Measurements from ENCODE around the gene GRID2.
"Not testable (repeated sequence)": the region's sequence is repeated elsewhere in the genome, so short reads cannot be mapped to it uniquely, and the experiment has no call there.

The GRID2 gene

GRCh38 chr4:92447255-92447905, 143.6 kb downstream of the GRID2 start:
- Mint-ChIP-seq H3K27me3 (no peaks in the 10 kb centered on the region), H3K27ac (no peak overlapping the region), H3K9me3 (peaks cover 11 to 20% of the 10 kb centered on the region in 2 donors), H3K4me3 (no peak overlapping the region), H3K4me1 (no peaks in the 10 kb centered on the region)
- DNase-seq (no peak), ATAC-seq (no peak)

GRCh38 chr4:92448176-92448575, 144.4 kb downstream of the GRID2 start:
- not testable (repeated sequence) for H3K27ac Mint-ChIP-seq, H3K4me1 Mint-ChIP-seq, H3K4me3 Mint-ChIP-seq, DNase-seq, H3K27me3 Mint-ChIP-seq, ATAC-seq
- H3K9me3 Mint-ChIP-seq, result peaks cover 11 to 12% of the 10 kb centered on the region in 2 donors

GRCh38 chr4:92450694-92451093, 146.9 kb downstream of the GRID2 start:
- DNase-seq (no peak), ATAC-seq (no peak)
- H3K9me3 Mint-ChIP-seq, result peaks cover 0 to 6% of the 10 kb centered on the region in 2 donors
- H3K4me1 Mint-ChIP-seq, result no peaks in the 10 kb centered on the region
- H3K27me3 Mint-ChIP-seq, result no peaks in the 10 kb centered on the region
- H3K4me3 Mint-ChIP-seq, result no peak overlapping the region
- H3K27ac Mint-ChIP-seq, result no peak overlapping the region

DNA sequence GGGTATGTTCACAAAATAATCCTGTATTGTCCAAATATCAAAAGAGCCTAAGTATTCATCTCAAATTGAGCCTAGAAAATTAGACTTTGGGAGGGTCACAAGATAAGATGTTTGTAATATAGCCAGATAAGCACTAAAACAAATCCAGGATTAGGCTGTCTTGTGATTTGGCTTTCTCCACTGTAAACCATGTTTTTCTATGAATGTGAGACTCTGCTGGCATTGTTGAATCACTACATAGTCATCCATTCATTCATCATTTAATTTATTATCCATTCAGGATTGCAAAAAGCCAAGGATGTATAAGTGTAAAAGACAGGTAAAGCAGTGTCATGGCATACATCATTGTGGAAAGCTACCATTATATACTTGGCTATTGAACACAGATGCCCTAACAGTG, 148.0 kb downstream of the GRID2 start:
- no peak for DNase-seq
- H3K9me3 Mint-ChIP-seq, result peaks cover 0 to 6% of the 10 kb centered on the region in 2 donors
- H3K4me3 Mint-ChIP-seq, result no peak overlapping the region
- H3K27me3 Mint-ChIP-seq, result no peaks in the 10 kb centered on the region
- H3K4me1 Mint-ChIP-seq, result no peaks in the 10 kb centered on the region
- ATAC-seq, result no peak
- H3K27ac Mint-ChIP-seq, result no peak overlapping the region

DNA sequence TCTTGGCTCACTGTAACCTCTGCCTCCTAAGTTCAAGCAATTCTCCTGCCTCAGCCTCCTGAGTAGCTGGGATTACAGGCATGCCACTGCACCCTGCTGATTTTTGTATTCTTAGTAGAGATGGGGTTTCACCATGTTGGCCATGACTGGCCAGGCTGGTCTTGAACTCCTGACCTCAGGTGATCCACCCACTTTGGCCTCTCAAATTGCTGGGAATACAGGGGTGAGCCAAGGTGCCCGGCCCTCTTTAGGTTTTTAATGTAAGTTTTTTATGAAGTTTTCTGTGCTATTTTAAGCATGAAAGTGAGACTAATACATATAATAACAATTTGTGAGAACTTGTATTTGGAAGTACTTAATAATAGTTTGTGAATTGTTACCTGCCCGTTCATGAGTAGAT, 148.6 kb downstream of the GRID2 start:
- not testable (repeated sequence) for H3K4me1 Mint-ChIP-seq, H3K9me3 Mint-ChIP-seq, H3K27ac Mint-ChIP-seq, H3K27me3 Mint-ChIP-seq, ATAC-seq, DNase-seq, H3K4me3 Mint-ChIP-seq

GRCh38 chr4:92455329-92455839, 151.6 kb downstream of the GRID2 start:
- no peak overlapping the region for H3K27ac Mint-ChIP-seq
- H3K9me3 Mint-ChIP-seq, result peaks cover 0 to 6% of the 10 kb centered on the region in 2 donors
- no peaks in the 10 kb centered on the region for H3K4me1 Mint-ChIP-seq
- ATAC-seq (no peak), DNase-seq (no peak)
- no peaks in the 10 kb centered on the region for H3K27me3 Mint-ChIP-seq
- no peak overlapping the region for H3K4me3 Mint-ChIP-seq

GRCh38 chr4:92455951-92456350, 152.2 kb downstream of the GRID2 start:
- no peaks in the 10 kb centered on the region for H3K4me1 Mint-ChIP-seq
- no peak for DNase-seq
- H3K27me3 Mint-ChIP-seq, result no peaks in the 10 kb centered on the region
- ATAC-seq, result no peak
- no peak overlapping the region for H3K27ac Mint-ChIP-seq
- H3K4me3 Mint-ChIP-seq, result no peak overlapping the region
- H3K9me3 Mint-ChIP-seq, result peaks cover 0 to 6% of the 10 kb centered on the region in 2 donors

- no peaks in the 10 kb centered on the region for H3K9me3 Mint-ChIP-seq
- H3K27me3 Mint-ChIP-seq, result no peaks in the 10 kb centered on the region
- H3K4me1 Mint-ChIP-seq, result no peaks in the 10 kb centered on the region
- ATAC-seq (no peak), DNase-seq (no peak)
- H3K4me3 Mint-ChIP-seq, result no peak overlapping the region
- no peak overlapping the region for H3K27ac Mint-ChIP-seq
These were observed 158.0 kb downstream of the GRID2 start for GRCh38 chr4:92461732-92462131.

- H3K4me1 Mint-ChIP-seq, result no peaks in the 10 kb centered on the region
These were observed 173.5 kb downstream of the GRID2 start for GRCh38 chr4:92477298-92477697.

DNA sequence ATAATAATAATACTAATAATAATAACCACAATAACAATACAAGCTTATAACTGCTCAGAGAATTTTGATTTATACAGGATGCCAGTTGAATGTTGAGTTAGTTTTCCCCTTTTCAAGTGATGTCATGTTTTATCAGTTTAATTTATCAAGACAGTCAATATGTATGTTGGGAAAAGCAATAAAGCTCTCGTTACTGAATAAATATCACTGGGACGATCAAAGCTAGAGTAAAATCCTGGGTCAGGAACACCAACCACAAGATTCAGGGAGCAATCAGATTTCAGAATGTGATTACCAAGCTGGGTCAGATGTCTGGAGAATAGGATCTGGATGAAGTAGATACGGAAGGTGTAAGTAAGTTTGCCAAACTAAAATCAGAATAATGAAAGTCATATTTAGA, 179.6 kb downstream of the GRID2 start:
- H3K27ac Mint-ChIP-seq, result no peak overlapping the region
- no peaks in the 10 kb centered on the region for H3K4me1 Mint-ChIP-seq
- DNase-seq (no peak), ATAC-seq (no peak)
- H3K27me3 Mint-ChIP-seq, result no peaks in the 10 kb centered on the region
- H3K9me3 Mint-ChIP-seq, result peaks cover 0 to 10% of the 10 kb centered on the region in 2 donors
- no peak overlapping the region for H3K4me3 Mint-ChIP-seq

More at GRCh38 chr4:92477298-92477697, 173.5 kb downstream of the GRID2 start:
- ATAC-seq, result no peak
- Mint-ChIP-seq H3K4me3 (no peak overlapping the region), H3K27me3 (no peaks in the 10 kb centered on the region), H3K27ac (no peak overlapping the region), H3K9me3 (no peaks in the 10 kb centered on the region)
- DNase-seq, result no peak

GRCh38 chr4:92488496-92488895, 184.7 kb downstream of the GRID2 start:
- H3K9me3 Mint-ChIP-seq, result peaks cover 0 to 13% of the 10 kb centered on the region in 2 donors
- peak overlapping the region in 1 of 2 donors; percentile 33 for H3K27ac Mint-ChIP-seq
- no peaks in the 10 kb centered on the region for H3K4me1 Mint-ChIP-seq
- no peaks in the 10 kb centered on the region for H3K27me3 Mint-ChIP-seq
- DNase-seq (no peak), ATAC-seq (no peak)
- H3K4me3 Mint-ChIP-seq, result no peak overlapping the region

DNA sequence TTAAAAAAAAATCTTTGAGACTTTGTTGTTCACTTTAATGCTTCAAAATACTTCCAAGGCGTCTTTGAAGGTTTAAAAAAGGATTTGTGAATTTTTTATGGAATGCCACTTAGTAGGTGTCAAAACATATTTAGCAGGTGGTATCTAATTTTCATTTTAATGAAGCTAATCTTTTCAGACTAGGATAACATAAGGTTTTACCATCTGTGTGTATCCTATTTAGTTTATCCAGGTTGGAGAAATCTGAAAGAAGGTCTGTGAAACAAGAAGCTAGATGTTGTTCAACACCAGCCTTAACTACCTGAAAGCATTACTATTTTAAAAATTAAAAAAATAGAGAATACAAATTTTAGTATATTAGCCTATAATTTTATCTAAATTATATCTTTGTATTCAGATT, 193.4 kb downstream of the GRID2 start:
- no peak overlapping the region for H3K27ac Mint-ChIP-seq

GRCh38 chr4:92501456-92501855, 197.7 kb downstream of the GRID2 start:
- Mint-ChIP-seq H3K27me3 (no peaks in the 10 kb centered on the region), H3K4me1 (no peaks in the 10 kb centered on the region), H3K4me3 (no peak overlapping the region), H3K27ac (no peak overlapping the region), H3K9me3 (peaks cover 0 to 9% of the 10 kb centered on the region in 2 donors)
- DNase-seq (no peak), ATAC-seq (no peak)

More for the DNA sequence above, 193.4 kb downstream of the GRID2 start:
- Mint-ChIP-seq H3K9me3 (peaks cover 0 to 9% of the 10 kb centered on the region in 2 donors), H3K27me3 (no peaks in the 10 kb centered on the region), H3K4me1 (no peaks in the 10 kb centered on the region), H3K4me3 (no peak overlapping the region)
- no peak for DNase-seq
- no peak for ATAC-seq

DNA sequence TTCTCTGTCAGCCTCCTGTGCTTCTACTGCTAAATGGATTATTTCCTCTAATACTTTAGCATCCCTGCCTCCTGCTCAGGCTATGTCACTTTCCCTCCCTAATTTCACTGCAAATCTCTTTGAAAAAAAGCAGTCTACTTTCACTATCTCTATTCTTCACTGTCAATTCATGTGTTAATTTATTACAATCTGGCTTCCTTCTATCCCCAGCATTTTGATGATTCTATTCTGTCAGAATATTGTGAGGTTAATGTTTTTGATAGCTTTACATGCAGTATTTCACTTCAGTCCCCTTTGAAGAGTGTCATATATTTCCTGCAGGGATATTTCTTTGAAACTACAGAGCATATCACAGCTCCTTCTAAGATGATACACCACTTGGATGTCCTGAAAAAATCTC, 203.2 kb downstream of the GRID2 start:
- ATAC-seq (no peak), DNase-seq (no peak)
- no peaks in the 10 kb centered on the region for H3K4me1 Mint-ChIP-seq
- H3K27me3 Mint-ChIP-seq, result no peaks in the 10 kb centered on the region
- peaks cover 13 to 16% of the 10 kb centered on the region in 2 donors for H3K9me3 Mint-ChIP-seq
- H3K4me3 Mint-ChIP-seq, result no peak overlapping the region
- no peak overlapping the region for H3K27ac Mint-ChIP-seq

- H3K27me3 Mint-ChIP-seq, result no peaks in the 10 kb centered on the region
- no peak overlapping the region for H3K27ac Mint-ChIP-seq
- H3K4me1 Mint-ChIP-seq, result no peaks in the 10 kb centered on the region
- no peak for ATAC-seq
- no peak overlapping the region for H3K4me3 Mint-ChIP-seq
- peaks cover 7 to 11% of the 10 kb centered on the region in 2 donors for H3K9me3 Mint-ChIP-seq
- DNase-seq, result no peak
These were observed 210.9 kb downstream of the GRID2 start for GRCh38 chr4:92514627-92515026.

- ATAC-seq (no peak), DNase-seq (no peak)
- no peaks in the 10 kb centered on the region for H3K4me1 Mint-ChIP-seq
- no peak overlapping the region for H3K4me3 Mint-ChIP-seq
- H3K27ac Mint-ChIP-seq, result no peak overlapping the region
- H3K9me3 Mint-ChIP-seq, result no peaks in the 10 kb centered on the region
- no peaks in the 10 kb centered on the region for H3K27me3 Mint-ChIP-seq
These were observed 212.7 kb downstream of the GRID2 start for GRCh38 chr4:92516450-92516849.

DNA sequence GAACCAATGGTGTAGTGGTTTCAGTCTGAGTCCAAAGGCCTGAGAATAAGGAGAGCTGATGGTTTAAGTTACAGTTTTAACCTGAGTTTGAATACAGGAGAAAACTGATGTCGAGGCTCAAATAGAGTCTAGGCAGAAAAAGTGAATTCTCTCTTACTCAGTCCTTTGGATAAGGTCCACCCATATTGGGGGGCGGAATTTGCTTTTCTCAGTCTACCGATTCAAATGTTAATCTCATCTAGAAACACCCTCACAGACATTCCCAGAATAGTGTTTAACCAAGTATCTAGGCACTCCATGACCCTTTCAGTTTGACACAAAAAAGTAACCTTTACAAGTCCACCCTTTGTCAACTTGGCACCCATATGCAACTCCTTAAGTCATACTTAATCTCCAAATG, 216.0 kb downstream of the GRID2 start:
- H3K27ac Mint-ChIP-seq, result no peak overlapping the region
- no peaks in the 10 kb centered on the region for H3K9me3 Mint-ChIP-seq
- ATAC-seq, result no peak
- no peak for DNase-seq
- no peaks in the 10 kb centered on the region for H3K4me1 Mint-ChIP-seq
- H3K27me3 Mint-ChIP-seq, result no peaks in the 10 kb centered on the region
- H3K4me3 Mint-ChIP-seq, result no peak overlapping the region
